Measurements from ENCODE around the gene LSS. TPM values are rescaled to one million over a fixed set of nuclear protein-coding genes. Genes with fewer than 3 reads are reported as not detected.

The LSS gene
- total and polyA plus RNA-seq, 2 of the 4 experiments (the other 2 are of a cell fraction): 43.4 to 58.1 TPM

DNA sequence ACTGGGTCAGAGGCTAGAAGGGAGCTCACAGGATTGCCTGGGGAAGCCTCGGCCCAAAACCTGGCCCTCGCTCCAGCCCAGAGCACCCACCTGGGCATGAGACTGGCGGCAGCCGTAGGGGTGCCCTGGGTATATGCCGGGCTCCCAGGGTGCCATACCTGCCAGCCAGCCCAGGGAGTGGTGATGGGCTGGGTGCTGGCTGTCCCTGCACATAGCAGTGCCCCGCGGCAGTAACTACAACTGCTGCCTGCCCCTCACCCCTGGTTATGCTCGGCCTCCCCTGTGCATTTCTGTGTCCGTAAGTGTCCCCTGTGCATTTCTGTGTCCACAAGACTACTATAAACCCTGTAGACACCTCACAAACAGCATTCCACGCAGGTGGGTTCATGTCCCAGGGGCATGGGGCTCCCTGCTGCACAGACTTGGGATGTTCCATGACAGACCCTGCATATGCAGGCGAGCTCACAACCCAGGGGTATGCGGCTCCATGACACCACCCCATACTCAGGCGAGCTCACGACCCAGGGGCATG is 38.5 kb downstream of the LSS start:
- no peaks in the 10 kb centered on the region for H4K20me1 ChIP-seq (ENCODE audit: insufficient read depth, low read length)
- dilution Hi-C loops (cut with HindIII; ENCODE audit: low sequenced_read_pairs, unreplicated experiment) (no loop called here), in situ Hi-C loops (cut with MboI; ENCODE audit: low sequenced_read_pairs) (no loop called here), intact Hi-C loops (cut with micrococcal nuclease) (no loop called here)
- no peak overlapping the region for H2BK15ac ChIP-seq (ENCODE audit: low read depth, low read length)
- H2BK120ac ChIP-seq (ENCODE audit: low read depth, low read length): no peak overlapping the region
- no peak overlapping the region for H2BK5ac ChIP-seq (ENCODE audit: low read depth, low read length, poor library complexity, severe bottlenecking)
- H3K56ac ChIP-seq (ENCODE audit: extremely low read depth, insufficient read depth, low read length): no peak overlapping the region
- H3K18ac ChIP-seq (ENCODE audit: low read depth, low read length): no peak overlapping the region
- H4K91ac ChIP-seq (ENCODE audit: insufficient read depth, low read depth, low read length): no peak overlapping the region
- WGBS, 2 experiments (ENCODE audit: extremely low coverage in 2 of 2, insufficient read length in 1 of 2): 86% methylated on average over 2 of the region's 14 CpGs; no CpG with 5 or more reads in 1 of the 2 experiments
- peaks cover 27% of the 10 kb centered on the region for H3K36me3 ChIP-seq (ENCODE audit: control insufficient read depth, insufficient read depth, low read length)
- H3K9me3 ChIP-seq (ENCODE audit: control insufficient read depth, insufficient read depth, low read length): no peaks in the 10 kb centered on the region
- no peak overlapping the region; the same call in none of the 2 replicates for H2AK5ac ChIP-seq (ENCODE audit: low read depth, low read length)
- H3K9ac ChIP-seq (ENCODE audit: low read depth, low read length): no peak overlapping the region
- H3K4me1 ChIP-seq (ENCODE audit: control insufficient read depth, insufficient read depth, low read length): peaks cover 26% of the 10 kb centered on the region
- TF ChIP-seq MAFK (IDR thresholded peaks at IDR 0.05; ENCODE audit: low read depth, low read length): no peak
- TF ChIP-seq CEBPB (IDR thresholded peaks at IDR 0.05; ENCODE audit: low read depth, low read length): no peak
- TF ChIP-seq RFX5 (IDR thresholded peaks at IDR 0.05; ENCODE audit: low read depth, low read length): no peak
- no peak overlapping the region for H2AFZ ChIP-seq (replicated peaks; ENCODE audit: low read length, poor library complexity)
- no peak overlapping the region for H4K5ac ChIP-seq (ENCODE audit: low read depth, low read length)
- BruUV-seq (replicated peaks): no TSS peak
- H3K14ac ChIP-seq (replicated peaks; ENCODE audit: low read depth, low read length): no peak overlapping the region
- H3K4me2 ChIP-seq (ENCODE audit: low read depth, low read length): no peak overlapping the region
- no peak for ATAC-seq (ENCODE audit: low read depth)
- no peak overlapping the region for H3K27ac ChIP-seq (ENCODE audit: insufficient read depth, low read length)
- no peak overlapping the region for H4K8ac ChIP-seq (ENCODE audit: low read depth in 2 of 2, low read length in 2 of 2)
- no peak overlapping the region for H2BK20ac ChIP-seq (ENCODE audit: low read depth, low read length)
- POLR2A ChIA-PET (ENCODE audit: unreplicated experiment): no interaction called here
- DNase-seq: no peak
- no peak overlapping the region for H3K23ac ChIP-seq (ENCODE audit: low read depth, low read length)
- no peaks in the 10 kb centered on the region; a peak in 1 of 4 replicates for H3K79me1 ChIP-seq (ENCODE audit: low read depth in 1 of 2, low read length in 2 of 2)
- no peak overlapping the region for H3K4me3 ChIP-seq (ENCODE audit: insufficient read depth, low read depth, low read length)
- peaks cover 27% of the 10 kb centered on the region for H3K9me1 ChIP-seq (ENCODE audit: insufficient read depth, low read length)
- CTCF ChIA-PET: no interaction called here
- no peak overlapping the region for H2AK9ac ChIP-seq (replicated peaks; ENCODE audit: low read depth, low read length, poor library complexity)
- no peak overlapping the region; the same call in 1 of the 2 replicates for H3K4ac ChIP-seq (ENCODE audit: low read depth, low read length)
- H3K27me3 ChIP-seq (ENCODE audit: control insufficient read depth, insufficient read depth, low read length): no peaks in the 10 kb centered on the region
